ENCODE results near the gene HES4. TPM values are rescaled to one million over a fixed set of nuclear protein-coding genes. Genes with fewer than 3 reads are reported as not detected.

HES4 gene
- total and polyA plus RNA-seq, 2 of the 13 experiments (the other 11 are each of a cell fraction or from before 2014, with no cell fraction given) = 8.8 to 10.6 TPM

- TF ChIP-seq HMGXB4 (CRISPR knock-in tag; IDR thresholded peaks at IDR 0.05; ENCODE audit: borderline replicate concordance in 1 of 2, low read depth in 1 of 2) (no peak), ZNF83 (CRISPR knock-in tag; IDR thresholded peaks at IDR 0.05; ENCODE audit: borderline replicate concordance) (no peak), FOXM1 (CRISPR knock-in tag; IDR thresholded peaks at IDR 0.05) (no peak), MAFK (conservative IDR thresholded peaks at IDR 0.05 in 1 of 2, IDR thresholded peaks at IDR 0.05 in 1 of 2; ENCODE audit: low read length in 2 of 2) (no peak), FOXO1 (CRISPR knock-in tag; IDR thresholded peaks at IDR 0.05) (no peak), MXI1 (IDR thresholded peaks at IDR 0.05; ENCODE audit: borderline replicate concordance, low read depth, low read length) (peak; percentile 29; the same call in 1 of the 3 replicates), SMYD3 (CRISPR knock-in tag; IDR thresholded peaks at IDR 0.05) (no peak), ZFP82 (CRISPR knock-in tag; IDR thresholded peaks at IDR 0.05; ENCODE audit: borderline replicate concordance) (no peak), ARNT (IDR thresholded peaks at IDR 0.05) (no peak), ZFP36L2 (CRISPR knock-in tag; IDR thresholded peaks at IDR 0.05) (no peak), RBM22 (optimal IDR thresholded peaks at IDR 0.05; ENCODE audit: low read length) (no peak), ZNF768 (CRISPR knock-in tag; IDR thresholded peaks at IDR 0.05) (0 out of 2 replicates have a peak, but pooled peaks have one; percentile 14), IKZF4 (CRISPR knock-in tag; IDR thresholded peaks at IDR 0.05; ENCODE audit: borderline replicate concordance, low read depth, not compliant biosample characterization) (no peak), POLR2AphosphoS5 (IDR thresholded peaks at IDR 0.05; ENCODE audit: low read depth, low read length) (peak; percentile 53; the same call in 1 of the 2 replicates), ZNF563 (CRISPR knock-in tag; IDR thresholded peaks at IDR 0.05) (peak; percentile 65; the same call in 1 of the 2 replicates), AHR (CRISPR knock-in tag; IDR thresholded peaks at IDR 0.05) (no peak), ZNF615 (CRISPR knock-in tag; IDR thresholded peaks at IDR 0.05; ENCODE audit: borderline replicate concordance) (no peak), ZMYM3 (CRISPR knock-in tag; IDR thresholded peaks at IDR 0.05) (no peak), RBAK (CRISPR knock-in tag; IDR thresholded peaks at IDR 0.05) (no peak), HOXD1 (CRISPR knock-in tag; IDR thresholded peaks at IDR 0.05) (no peak), ZFX (CRISPR knock-in tag; IDR thresholded peaks at IDR 0.05; ENCODE audit: low read depth) (peak; percentile 61), RAD21 (CRISPR knock-in tag; IDR thresholded peaks at IDR 0.05) (0 out of 2 replicates have a peak, but pooled peaks have one; percentile 39), EHMT2 (IDR thresholded peaks at IDR 0.05; ENCODE audit: borderline replicate concordance, low read depth, low read length) (no peak), HNRNPUL1 (IDR thresholded peaks at IDR 0.05; ENCODE audit: low read depth, low read length) (no peak), ZNF276 (CRISPR knock-in tag; IDR thresholded peaks at IDR 0.05; ENCODE audit: low read depth) (no peak), SPEN (CRISPR knock-in tag; IDR thresholded peaks at IDR 0.05; ENCODE audit: low read depth) (peak; percentile 20; the same call in 1 of the 2 replicates), ZNF597 (CRISPR knock-in tag; IDR thresholded peaks at IDR 0.05) (no peak)
These were observed 20.1 kb upstream of the HES4 start, which contains the start of gene AGRN (continued) for GRCh38 chr1:1020000-1020404.

Measured in HepG2 (cell line).